Measurements from ENCODE around the gene CREG2. TPM values are rescaled to one million over a fixed set of nuclear protein-coding genes. Genes with fewer than 3 reads are reported as not detected.
A peak's percentile ranks its signal among the peaks of the same experiment; 100 is the strongest.
"Not testable (repeated sequence)": the region's sequence is repeated elsewhere in the genome, so short reads cannot be mapped to it uniquely, and the experiment has no call there.

Gene CREG2
- total and polyA plus RNA-seq, 4 experiments from 2014 or later, result 0.32 TPM; not detected in 3

DNA sequence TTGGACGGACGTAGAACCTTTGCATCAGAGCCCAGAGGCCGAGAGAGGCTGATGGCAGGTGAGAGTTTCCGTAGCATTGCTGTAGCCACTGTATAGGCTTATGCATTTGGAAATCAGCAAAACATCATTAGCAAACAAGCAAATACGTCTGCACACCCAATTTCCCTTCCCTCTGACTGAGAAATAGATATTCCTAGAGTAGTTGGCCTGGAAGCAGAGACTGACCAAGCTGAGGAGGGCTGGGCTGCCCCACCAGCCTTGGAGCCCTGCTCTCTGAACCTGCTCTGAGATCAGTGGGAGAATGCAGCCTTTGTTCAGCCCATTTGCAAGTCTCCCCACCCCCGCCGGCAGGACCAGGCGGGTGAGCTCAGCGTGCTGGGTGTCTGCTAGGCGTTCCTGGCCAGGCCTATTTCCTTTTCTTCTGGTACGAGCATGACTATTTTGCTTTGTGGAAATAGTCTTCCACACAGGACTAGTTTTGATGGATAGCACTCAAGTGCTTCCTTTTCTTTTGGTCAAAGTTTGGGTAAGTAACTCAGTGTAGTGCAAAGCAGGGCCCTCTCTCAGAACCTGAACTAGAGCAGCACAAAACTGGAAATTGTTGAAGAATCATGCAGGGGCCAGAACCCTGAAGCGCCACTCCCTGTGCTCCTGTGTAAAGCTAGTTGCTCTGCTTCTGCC is 56.9 kb downstream of the CREG2 start:
- Histone ChIP-seq H3K9me3 (ENCODE audit: control insufficient read depth in 1 of 2, low read length in 2 of 2) (no peaks in the 10 kb centered on the region), H3K27ac (ENCODE audit: low read depth, low read length) (peak overlapping the region; percentile 52), H3K4me1 (ENCODE audit: insufficient read depth, low read length) (peaks cover 78% of the 10 kb centered on the region), H3K4me3 (ENCODE audit: low read length in 2 of 2) (peak overlapping the region in 1 of 2 donors; percentile 12), H3K36me3 (ENCODE audit: insufficient read depth, low read length) (no peaks in the 10 kb centered on the region), H3K27me3 (ENCODE audit: insufficient read depth, low read length) (no peaks in the 10 kb centered on the region)
- ChIA-PET CTCF (ENCODE audit: partially characterized antibody) (interaction anchor here (0.6 to 6.7 kb wide), 7 partner anchors 9 to 58 kb away, joined by 3 to 64 read pairs (median 6); partner anchors contain the start of gene RNF149), POLR2A (ENCODE audit: partially characterized antibody) (interaction anchor here (0.6 to 7.7 kb wide), 10 partner anchors 10 to 78 kb away, joined by 3 to 247 read pairs (median 10); partner anchors contain the start of genes CNOT11 and RNF149)
- Mint-ChIP-seq H3K27me3 (no peaks in the 10 kb centered on the region), H3K9me3 (peaks cover 0 to 1% (median 0%) of the 10 kb centered on the region in 8 donors), H3K27ac (no peak overlapping the region), H3K4me1 (peaks cover 5 to 31% (median 7%) of the 10 kb centered on the region in 4 donors), H3K36me3 (no peaks in the 10 kb centered on the region), H3K4me3 (peak overlapping the region in 5 of 8 donors; percentile 34 to 75 (median 63))
- DNase-seq, result peak in 4 of 5 donors; percentile 32 to 55 (median 36)
- intact Hi-C loops (cut with micrococcal nuclease), result no loop called here

GRCh38 chr2:101329026-101329425 is 58.3 kb downstream of the CREG2 start:
- Histone ChIP-seq H3K27ac (ENCODE audit: low read depth, low read length) (peak overlapping the region; percentile 52), H3K4me1 (ENCODE audit: insufficient read depth, low read length) (peaks cover 75% of the 10 kb centered on the region), H3K36me3 (ENCODE audit: insufficient read depth, low read length) (no peaks in the 10 kb centered on the region), H3K27me3 (ENCODE audit: insufficient read depth, low read length) (no peaks in the 10 kb centered on the region), H3K9me3 (ENCODE audit: control insufficient read depth in 1 of 2, low read length in 2 of 2) (no peaks in the 10 kb centered on the region), H3K4me3 (ENCODE audit: low read length in 2 of 2) (peak overlapping the region; percentile 2 to 39)
- ChIA-PET CTCF (ENCODE audit: partially characterized antibody) (interaction anchor here (1.1 to 6.7 kb wide), 8 partner anchors 9 to 58 kb away, joined by 3 to 64 read pairs (median 6); partner anchors contain the start of gene RNF149), POLR2A (ENCODE audit: partially characterized antibody) (interaction anchor here (0.6 to 7.7 kb wide), 19 partner anchors 8 to 771 kb away, joined by 3 to 247 read pairs (median 5); partner anchors contain the start of genes CNOT11, PDCL3, RFX8 and RNF149)
- intact Hi-C loops (cut with micrococcal nuclease), result loop anchor here (2.0 kb wide), 1 partner anchor 14 kb away; no protein-coding TSS in a partner anchor
- Mint-ChIP-seq H3K27ac (no peak overlapping the region), H3K4me1 (peaks cover 6 to 33% (median 8%) of the 10 kb centered on the region in 4 donors), H3K36me3 (no peaks in the 10 kb centered on the region), H3K9me3 (peaks cover 0 to 4% (median 0%) of the 10 kb centered on the region in 8 donors), H3K27me3 (no peaks in the 10 kb centered on the region), H3K4me3 (no peak overlapping the region)
- DNase-seq, result peak; percentile 29 to 71 (median 31)

DNA sequence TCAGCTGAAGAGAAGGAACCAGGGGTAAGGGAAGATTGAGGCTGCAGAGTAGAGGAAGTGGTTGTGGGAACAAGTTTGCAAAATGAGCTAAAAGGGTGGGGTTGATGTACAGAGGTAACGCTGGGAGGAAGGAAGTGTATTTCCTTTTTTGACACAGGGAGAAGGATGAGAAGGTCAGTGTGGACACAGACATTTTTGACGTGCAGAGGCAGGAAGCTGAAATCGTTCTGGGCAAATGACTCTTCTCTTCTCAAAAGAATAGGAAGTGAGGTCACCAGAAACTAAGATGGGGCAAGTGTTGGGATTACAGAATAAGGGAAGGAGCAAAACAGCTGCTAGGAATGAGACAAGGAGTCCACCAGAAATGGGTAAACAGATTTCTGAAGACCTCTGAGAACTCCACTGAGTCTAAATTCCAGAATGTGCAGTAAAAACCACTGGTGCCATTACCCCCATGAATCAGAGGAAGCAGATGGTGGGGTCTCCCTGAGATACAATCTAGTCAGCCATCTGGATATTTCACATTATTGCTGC is 58.8 kb downstream of the CREG2 start:
- DNase-seq, result peak; percentile 65 to 81 (median 80)
- H3K9me3 Mint-ChIP-seq, result peaks cover 0 to 4% (median 0%) of the 10 kb centered on the region in 8 donors
- no peaks in the 10 kb centered on the region for H3K27me3 Mint-ChIP-seq
- ChIA-PET CTCF (ENCODE audit: partially characterized antibody) (interaction anchor here (1.1 to 6.7 kb wide), 10 partner anchors 10 to 60 kb away, joined by 3 to 64 read pairs (median 4); partner anchors contain the start of gene RNF149), POLR2A (ENCODE audit: partially characterized antibody) (interaction anchor here (0.6 to 7.7 kb wide), 21 partner anchors 8 to 770 kb away, joined by 3 to 247 read pairs (median 5); partner anchors contain the start of genes CNOT11, PDCL3, RFX8 and RNF149)
- H3K36me3 Mint-ChIP-seq, result no peaks in the 10 kb centered on the region
- Histone ChIP-seq H3K27me3 (ENCODE audit: insufficient read depth, low read length) (no peaks in the 10 kb centered on the region), H3K4me1 (ENCODE audit: insufficient read depth, low read length) (peaks cover 70% of the 10 kb centered on the region), H3K9me3 (ENCODE audit: control insufficient read depth in 1 of 2, low read length in 2 of 2) (no peaks in the 10 kb centered on the region), H3K27ac (ENCODE audit: low read depth, low read length) (peak overlapping the region; percentile 52), H3K4me3 (ENCODE audit: low read length in 2 of 2) (peak overlapping the region; percentile 2 to 39), H3K36me3 (ENCODE audit: insufficient read depth, low read length) (no peaks in the 10 kb centered on the region)
- intact Hi-C loops (cut with micrococcal nuclease), result loop anchor here (1.0 to 2.0 kb wide), 3 partner anchors 14 to 75 kb away; no protein-coding TSS in a partner anchor
- no peak overlapping the region for H3K4me3 Mint-ChIP-seq
- peaks cover 5 to 33% (median 6%) of the 10 kb centered on the region in 4 donors for H3K4me1 Mint-ChIP-seq
- no peak overlapping the region for H3K27ac Mint-ChIP-seq

- Mint-ChIP-seq H3K4me3 (no peak overlapping the region), H3K4me1 (peaks cover 0 to 32% (median 8%) of the 10 kb centered on the region in 4 donors), H3K36me3 (no peaks in the 10 kb centered on the region), H3K27ac (no peak overlapping the region), H3K9me3 (peaks cover 0 to 4% (median 0%) of the 10 kb centered on the region in 8 donors), H3K27me3 (no peaks in the 10 kb centered on the region)
- Histone ChIP-seq H3K4me1 (ENCODE audit: insufficient read depth, low read length) (peaks cover 66% of the 10 kb centered on the region), H3K27me3 (ENCODE audit: insufficient read depth, low read length) (no peaks in the 10 kb centered on the region), H3K36me3 (ENCODE audit: insufficient read depth, low read length) (no peaks in the 10 kb centered on the region), H3K27ac (ENCODE audit: low read depth, low read length) (peak overlapping the region; percentile 52), H3K4me3 (ENCODE audit: low read length in 2 of 2) (peak overlapping the region; percentile 20 to 30), H3K9me3 (ENCODE audit: control insufficient read depth in 1 of 2, low read length in 2 of 2) (no peaks in the 10 kb centered on the region)
- ChIA-PET POLR2A (ENCODE audit: partially characterized antibody) (interaction anchor here (0.8 to 7.7 kb wide), 19 partner anchors 9 to 765 kb away, joined by 3 to 247 read pairs (median 5); partner anchors contain the start of genes CNOT11, PDCL3 and RNF149), CTCF (ENCODE audit: partially characterized antibody) (interaction anchor here (0.6 to 6.7 kb wide), 11 partner anchors 10 to 60 kb away, joined by 3 to 64 read pairs (median 4); partner anchors contain the start of gene RNF149)
- intact Hi-C loops (cut with micrococcal nuclease), result loop anchor here (1.0 to 2.0 kb wide), 3 partner anchors 15 to 75 kb away; no protein-coding TSS in a partner anchor
- no peak for DNase-seq
Observed at GRCh38 chr2:101327863-101328394, 59.4 kb downstream of the CREG2 start.

GRCh38 chr2:101325425-101325824 is 61.9 kb downstream of the CREG2 start:
- no peaks in the 10 kb centered on the region for H3K36me3 Mint-ChIP-seq
- intact Hi-C loops (cut with micrococcal nuclease), result no loop called here
- POLR2A ChIA-PET (ENCODE audit: partially characterized antibody), result interaction anchor here (1.3 to 7.7 kb wide), 2 partner anchors 17 to 72 kb away, joined by 5 to 247 read pairs; partner anchors contain the start of genes CNOT11 and RNF149
- no peaks in the 10 kb centered on the region for H3K27me3 Mint-ChIP-seq
- no peaks in the 10 kb centered on the region for H3K9me3 ChIP-seq (ENCODE audit: control insufficient read depth in 1 of 2, low read length in 2 of 2)
- H3K4me1 Mint-ChIP-seq, result peaks cover 0 to 23% (median 5%) of the 10 kb centered on the region in 4 donors
- peaks cover 41% of the 10 kb centered on the region for H3K4me1 ChIP-seq (ENCODE audit: insufficient read depth, low read length)
- CTCF ChIA-PET (ENCODE audit: partially characterized antibody), result interaction anchor here (2.1 to 3.7 kb wide), 2 partner anchors 16 to 17 kb away, joined by 16 to 17 read pairs; partner anchors contain the start of gene RNF149
- H3K4me3 ChIP-seq (ENCODE audit: low read length in 2 of 2), result no peak overlapping the region
- H3K27ac Mint-ChIP-seq, result no peak overlapping the region
- H3K4me3 Mint-ChIP-seq, result no peak overlapping the region
- DNase-seq, result no peak
- H3K36me3 ChIP-seq (ENCODE audit: insufficient read depth, low read length), result no peaks in the 10 kb centered on the region
- H3K27ac ChIP-seq (ENCODE audit: low read depth, low read length), result no peak overlapping the region
- H3K27me3 ChIP-seq (ENCODE audit: insufficient read depth, low read length), result no peaks in the 10 kb centered on the region
- peaks cover 0 to 4% (median 0%) of the 10 kb centered on the region in 8 donors for H3K9me3 Mint-ChIP-seq

GRCh38 chr2:101316568-101316967 is 70.7 kb downstream of the CREG2 start:
- H3K36me3 Mint-ChIP-seq; CTCF ChIA-PET (ENCODE audit: partially characterized antibody); H3K9me3 Mint-ChIP-seq; DNase-seq; H3K36me3 ChIP-seq (ENCODE audit: insufficient read depth, low read length); H3K4me3 ChIP-seq (ENCODE audit: low read length in 2 of 2); H3K27me3 ChIP-seq (ENCODE audit: insufficient read depth, low read length); intact Hi-C loops (cut with micrococcal nuclease); H3K27me3 Mint-ChIP-seq; H3K27ac ChIP-seq (ENCODE audit: low read depth, low read length); POLR2A ChIA-PET (ENCODE audit: partially characterized antibody); H3K9me3 ChIP-seq (ENCODE audit: control insufficient read depth in 1 of 2, low read length in 2 of 2): not testable (repeated sequence)
- H3K4me1 Mint-ChIP-seq, result peaks cover 11 to 38% (median 29%) of the 10 kb centered on the region in 4 donors
- H3K4me3 Mint-ChIP-seq, result peak overlapping the region in 1 of 8 donors; percentile 41
- peak overlapping the region in 2 of 7 donors; percentile 59 to 66 for H3K27ac Mint-ChIP-seq
- H3K4me1 ChIP-seq (ENCODE audit: insufficient read depth, low read length), result peaks cover 15% of the 10 kb centered on the region

Data from CD4-positive, alpha-beta memory T cell (primary cell).